Measurements from ENCODE around the gene BANK1. TPM values are rescaled to one million over a fixed set of nuclear protein-coding genes. Genes with fewer than 3 reads are reported as not detected.

The BANK1 gene
- total and polyA plus RNA-seq, 2 of the 8 experiments (the other 6 are each of a cell fraction or from before 2014, with no cell fraction given): 0.59 to 0.93 TPM

DNA sequence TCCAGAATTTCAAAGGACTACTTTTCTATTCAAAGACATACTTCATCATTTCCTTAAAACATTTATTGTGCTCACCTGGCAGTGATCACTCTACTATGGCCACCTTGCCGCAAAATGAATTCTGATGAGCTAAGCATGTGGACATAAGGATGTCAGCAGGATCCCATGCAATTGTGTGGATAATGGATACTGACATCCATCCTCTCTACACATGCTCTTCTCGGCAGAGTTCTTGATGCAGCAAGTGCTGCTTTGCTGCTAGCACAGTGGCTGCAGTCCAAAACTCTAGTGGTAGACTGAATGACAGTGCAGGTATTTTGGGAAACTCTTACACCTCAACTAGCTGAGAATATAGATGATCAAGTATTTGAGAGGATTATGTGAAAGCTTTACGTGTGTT is 168.0 kb downstream of the BANK1 start (continued):
- TF ChIP-seq, protein P1, sequence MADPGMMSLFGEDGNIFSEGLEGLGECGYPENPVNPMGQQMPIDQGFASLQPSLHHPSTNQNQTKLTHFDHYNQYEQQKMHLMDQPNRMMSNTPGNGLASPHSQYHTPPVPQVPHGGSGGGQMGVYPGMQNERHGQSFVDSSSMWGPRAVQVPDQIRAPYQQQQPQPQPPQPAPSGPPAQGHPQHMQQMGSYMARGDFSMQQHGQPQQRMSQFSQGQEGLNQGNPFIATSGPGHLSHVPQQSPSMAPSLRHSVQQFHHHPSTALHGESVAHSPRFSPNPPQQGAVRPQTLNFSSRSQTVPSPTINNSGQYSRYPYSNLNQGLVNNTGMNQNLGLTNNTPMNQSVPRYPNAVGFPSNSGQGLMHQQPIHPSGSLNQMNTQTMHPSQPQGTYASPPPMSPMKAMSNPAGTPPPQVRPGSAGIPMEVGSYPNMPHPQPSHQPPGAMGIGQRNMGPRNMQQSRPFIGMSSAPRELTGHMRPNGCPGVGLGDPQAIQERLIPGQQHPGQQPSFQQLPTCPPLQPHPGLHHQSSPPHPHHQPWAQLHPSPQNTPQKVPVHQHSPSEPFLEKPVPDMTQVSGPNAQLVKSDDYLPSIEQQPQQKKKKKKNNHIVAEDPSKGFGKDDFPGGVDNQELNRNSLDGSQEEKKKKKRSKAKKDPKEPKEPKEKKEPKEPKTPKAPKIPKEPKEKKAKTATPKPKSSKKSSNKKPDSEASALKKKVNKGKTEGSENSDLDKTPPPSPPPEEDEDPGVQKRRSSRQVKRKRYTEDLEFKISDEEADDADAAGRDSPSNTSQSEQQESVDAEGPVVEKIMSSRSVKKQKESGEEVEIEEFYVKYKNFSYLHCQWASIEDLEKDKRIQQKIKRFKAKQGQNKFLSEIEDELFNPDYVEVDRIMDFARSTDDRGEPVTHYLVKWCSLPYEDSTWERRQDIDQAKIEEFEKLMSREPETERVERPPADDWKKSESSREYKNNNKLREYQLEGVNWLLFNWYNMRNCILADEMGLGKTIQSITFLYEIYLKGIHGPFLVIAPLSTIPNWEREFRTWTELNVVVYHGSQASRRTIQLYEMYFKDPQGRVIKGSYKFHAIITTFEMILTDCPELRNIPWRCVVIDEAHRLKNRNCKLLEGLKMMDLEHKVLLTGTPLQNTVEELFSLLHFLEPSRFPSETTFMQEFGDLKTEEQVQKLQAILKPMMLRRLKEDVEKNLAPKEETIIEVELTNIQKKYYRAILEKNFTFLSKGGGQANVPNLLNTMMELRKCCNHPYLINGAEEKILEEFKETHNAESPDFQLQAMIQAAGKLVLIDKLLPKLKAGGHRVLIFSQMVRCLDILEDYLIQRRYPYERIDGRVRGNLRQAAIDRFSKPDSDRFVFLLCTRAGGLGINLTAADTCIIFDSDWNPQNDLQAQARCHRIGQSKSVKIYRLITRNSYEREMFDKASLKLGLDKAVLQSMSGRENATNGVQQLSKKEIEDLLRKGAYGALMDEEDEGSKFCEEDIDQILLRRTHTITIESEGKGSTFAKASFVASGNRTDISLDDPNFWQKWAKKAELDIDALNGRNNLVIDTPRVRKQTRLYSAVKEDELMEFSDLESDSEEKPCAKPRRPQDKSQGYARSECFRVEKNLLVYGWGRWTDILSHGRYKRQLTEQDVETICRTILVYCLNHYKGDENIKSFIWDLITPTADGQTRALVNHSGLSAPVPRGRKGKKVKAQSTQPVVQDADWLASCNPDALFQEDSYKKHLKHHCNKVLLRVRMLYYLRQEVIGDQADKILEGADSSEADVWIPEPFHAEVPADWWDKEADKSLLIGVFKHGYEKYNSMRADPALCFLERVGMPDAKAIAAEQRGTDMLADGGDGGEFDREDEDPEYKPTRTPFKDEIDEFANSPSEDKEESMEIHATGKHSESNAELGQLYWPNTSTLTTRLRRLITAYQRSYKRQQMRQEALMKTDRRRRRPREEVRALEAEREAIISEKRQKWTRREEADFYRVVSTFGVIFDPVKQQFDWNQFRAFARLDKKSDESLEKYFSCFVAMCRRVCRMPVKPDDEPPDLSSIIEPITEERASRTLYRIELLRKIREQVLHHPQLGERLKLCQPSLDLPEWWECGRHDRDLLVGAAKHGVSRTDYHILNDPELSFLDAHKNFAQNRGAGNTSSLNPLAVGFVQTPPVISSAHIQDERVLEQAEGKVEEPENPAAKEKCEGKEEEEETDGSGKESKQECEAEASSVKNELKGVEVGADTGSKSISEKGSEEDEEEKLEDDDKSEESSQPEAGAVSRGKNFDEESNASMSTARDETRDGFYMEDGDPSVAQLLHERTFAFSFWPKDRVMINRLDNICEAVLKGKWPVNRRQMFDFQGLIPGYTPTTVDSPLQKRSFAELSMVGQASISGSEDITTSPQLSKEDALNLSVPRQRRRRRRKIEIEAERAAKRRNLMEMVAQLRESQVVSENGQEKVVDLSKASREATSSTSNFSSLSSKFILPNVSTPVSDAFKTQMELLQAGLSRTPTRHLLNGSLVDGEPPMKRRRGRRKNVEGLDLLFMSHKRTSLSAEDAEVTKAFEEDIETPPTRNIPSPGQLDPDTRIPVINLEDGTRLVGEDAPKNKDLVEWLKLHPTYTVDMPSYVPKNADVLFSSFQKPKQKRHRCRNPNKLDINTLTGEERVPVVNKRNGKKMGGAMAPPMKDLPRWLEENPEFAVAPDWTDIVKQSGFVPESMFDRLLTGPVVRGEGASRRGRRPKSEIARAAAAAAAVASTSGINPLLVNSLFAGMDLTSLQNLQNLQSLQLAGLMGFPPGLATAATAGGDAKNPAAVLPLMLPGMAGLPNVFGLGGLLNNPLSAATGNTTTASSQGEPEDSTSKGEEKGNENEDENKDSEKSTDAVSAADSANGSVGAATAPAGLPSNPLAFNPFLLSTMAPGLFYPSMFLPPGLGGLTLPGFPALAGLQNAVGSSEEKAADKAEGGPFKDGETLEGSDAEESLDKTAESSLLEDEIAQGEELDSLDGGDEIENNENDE (IDR thresholded peaks at IDR 0.05; ENCODE audit: insufficient replicate concordance, low read length): no peak
- TF ChIP-seq EGR1 (IDR thresholded peaks at IDR 0.05; ENCODE audit: borderline replicate concordance, low read depth, low read length): no peak
- no peak for TF ChIP-seq RNF2 (IDR thresholded peaks at IDR 0.05; ENCODE audit: borderline replicate concordance, low read depth, low read length, missing control alignments, poor library complexity, severe bottlenecking)
- TF ChIP-seq HDAC6 (IDR thresholded peaks at IDR 0.05; ENCODE audit: low read depth, low read length): no peak
- no peak for TF ChIP-seq SP1 (IDR thresholded peaks at IDR 0.05; ENCODE audit: low read depth, low read length)
- no peak for TF ChIP-seq CBX5 (IDR thresholded peaks at IDR 0.05; ENCODE audit: low read depth, low read length)
- no peak for TF ChIP-seq SP4 (IDR thresholded peaks at IDR 0.05; ENCODE audit: low read length)
- no peak for TF ChIP-seq JUND (IDR thresholded peaks at IDR 0.05; ENCODE audit: low read length)
- TF ChIP-seq CBX8 (IDR thresholded peaks at IDR 0.05; ENCODE audit: borderline replicate concordance, low read depth, low read length): no peak
- no peak for TF ChIP-seq RXRA (IDR thresholded peaks at IDR 0.05; ENCODE audit: insufficient read depth, low read depth, low read length)
